ENCODE results near the gene ZNF789.
"Not testable (repeated sequence)": the region's sequence is repeated elsewhere in the genome, so short reads cannot be mapped to it uniquely, and the experiment has no call there.

- TF ChIP-seq, protein P1, sequence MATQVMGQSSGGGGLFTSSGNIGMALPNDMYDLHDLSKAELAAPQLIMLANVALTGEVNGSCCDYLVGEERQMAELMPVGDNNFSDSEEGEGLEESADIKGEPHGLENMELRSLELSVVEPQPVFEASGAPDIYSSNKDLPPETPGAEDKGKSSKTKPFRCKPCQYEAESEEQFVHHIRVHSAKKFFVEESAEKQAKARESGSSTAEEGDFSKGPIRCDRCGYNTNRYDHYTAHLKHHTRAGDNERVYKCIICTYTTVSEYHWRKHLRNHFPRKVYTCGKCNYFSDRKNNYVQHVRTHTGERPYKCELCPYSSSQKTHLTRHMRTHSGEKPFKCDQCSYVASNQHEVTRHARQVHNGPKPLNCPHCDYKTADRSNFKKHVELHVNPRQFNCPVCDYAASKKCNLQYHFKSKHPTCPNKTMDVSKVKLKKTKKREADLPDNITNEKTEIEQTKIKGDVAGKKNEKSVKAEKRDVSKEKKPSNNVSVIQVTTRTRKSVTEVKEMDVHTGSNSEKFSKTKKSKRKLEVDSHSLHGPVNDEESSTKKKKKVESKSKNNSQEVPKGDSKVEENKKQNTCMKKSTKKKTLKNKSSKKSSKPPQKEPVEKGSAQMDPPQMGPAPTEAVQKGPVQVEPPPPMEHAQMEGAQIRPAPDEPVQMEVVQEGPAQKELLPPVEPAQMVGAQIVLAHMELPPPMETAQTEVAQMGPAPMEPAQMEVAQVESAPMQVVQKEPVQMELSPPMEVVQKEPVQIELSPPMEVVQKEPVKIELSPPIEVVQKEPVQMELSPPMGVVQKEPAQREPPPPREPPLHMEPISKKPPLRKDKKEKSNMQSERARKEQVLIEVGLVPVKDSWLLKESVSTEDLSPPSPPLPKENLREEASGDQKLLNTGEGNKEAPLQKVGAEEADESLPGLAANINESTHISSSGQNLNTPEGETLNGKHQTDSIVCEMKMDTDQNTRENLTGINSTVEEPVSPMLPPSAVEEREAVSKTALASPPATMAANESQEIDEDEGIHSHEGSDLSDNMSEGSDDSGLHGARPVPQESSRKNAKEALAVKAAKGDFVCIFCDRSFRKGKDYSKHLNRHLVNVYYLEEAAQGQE (tag by site-specific recombination; IDR thresholded peaks at IDR 0.05) = not testable (repeated sequence)
- TF ChIP-seq ZNF138 (tag by site-specific recombination; IDR thresholded peaks at IDR 0.05; ENCODE audit: borderline replicate concordance); ZNF677 (tag by site-specific recombination; IDR thresholded peaks at IDR 0.05); YY1 (tag by site-specific recombination; IDR thresholded peaks at IDR 0.05); REPIN1 (tag by site-specific recombination; IDR thresholded peaks at IDR 0.05; ENCODE audit: low read depth); ZNF76 (tag by site-specific recombination; IDR thresholded peaks at IDR 0.05; ENCODE audit: borderline replicate concordance, low read depth): not testable (repeated sequence)
- TF ChIP-seq, protein P2, sequence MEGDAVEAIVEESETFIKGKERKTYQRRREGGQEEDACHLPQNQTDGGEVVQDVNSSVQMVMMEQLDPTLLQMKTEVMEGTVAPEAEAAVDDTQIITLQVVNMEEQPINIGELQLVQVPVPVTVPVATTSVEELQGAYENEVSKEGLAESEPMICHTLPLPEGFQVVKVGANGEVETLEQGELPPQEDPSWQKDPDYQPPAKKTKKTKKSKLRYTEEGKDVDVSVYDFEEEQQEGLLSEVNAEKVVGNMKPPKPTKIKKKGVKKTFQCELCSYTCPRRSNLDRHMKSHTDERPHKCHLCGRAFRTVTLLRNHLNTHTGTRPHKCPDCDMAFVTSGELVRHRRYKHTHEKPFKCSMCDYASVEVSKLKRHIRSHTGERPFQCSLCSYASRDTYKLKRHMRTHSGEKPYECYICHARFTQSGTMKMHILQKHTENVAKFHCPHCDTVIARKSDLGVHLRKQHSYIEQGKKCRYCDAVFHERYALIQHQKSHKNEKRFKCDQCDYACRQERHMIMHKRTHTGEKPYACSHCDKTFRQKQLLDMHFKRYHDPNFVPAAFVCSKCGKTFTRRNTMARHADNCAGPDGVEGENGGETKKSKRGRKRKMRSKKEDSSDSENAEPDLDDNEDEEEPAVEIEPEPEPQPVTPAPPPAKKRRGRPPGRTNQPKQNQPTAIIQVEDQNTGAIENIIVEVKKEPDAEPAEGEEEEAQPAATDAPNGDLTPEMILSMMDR (tag by site-specific recombination; IDR thresholded peaks at IDR 0.05) = not testable (repeated sequence)
- TF ChIP-seq, protein P3, sequence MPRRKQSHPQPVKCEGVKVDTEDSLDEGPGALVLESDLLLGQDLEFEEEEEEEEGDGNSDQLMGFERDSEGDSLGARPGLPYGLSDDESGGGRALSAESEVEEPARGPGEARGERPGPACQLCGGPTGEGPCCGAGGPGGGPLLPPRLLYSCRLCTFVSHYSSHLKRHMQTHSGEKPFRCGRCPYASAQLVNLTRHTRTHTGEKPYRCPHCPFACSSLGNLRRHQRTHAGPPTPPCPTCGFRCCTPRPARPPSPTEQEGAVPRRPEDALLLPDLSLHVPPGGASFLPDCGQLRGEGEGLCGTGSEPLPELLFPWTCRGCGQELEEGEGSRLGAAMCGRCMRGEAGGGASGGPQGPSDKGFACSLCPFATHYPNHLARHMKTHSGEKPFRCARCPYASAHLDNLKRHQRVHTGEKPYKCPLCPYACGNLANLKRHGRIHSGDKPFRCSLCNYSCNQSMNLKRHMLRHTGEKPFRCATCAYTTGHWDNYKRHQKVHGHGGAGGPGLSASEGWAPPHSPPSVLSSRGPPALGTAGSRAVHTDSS (tag by site-specific recombination; IDR thresholded peaks at IDR 0.05) = not testable (repeated sequence)
- TF ChIP-seq, protein P4, sequence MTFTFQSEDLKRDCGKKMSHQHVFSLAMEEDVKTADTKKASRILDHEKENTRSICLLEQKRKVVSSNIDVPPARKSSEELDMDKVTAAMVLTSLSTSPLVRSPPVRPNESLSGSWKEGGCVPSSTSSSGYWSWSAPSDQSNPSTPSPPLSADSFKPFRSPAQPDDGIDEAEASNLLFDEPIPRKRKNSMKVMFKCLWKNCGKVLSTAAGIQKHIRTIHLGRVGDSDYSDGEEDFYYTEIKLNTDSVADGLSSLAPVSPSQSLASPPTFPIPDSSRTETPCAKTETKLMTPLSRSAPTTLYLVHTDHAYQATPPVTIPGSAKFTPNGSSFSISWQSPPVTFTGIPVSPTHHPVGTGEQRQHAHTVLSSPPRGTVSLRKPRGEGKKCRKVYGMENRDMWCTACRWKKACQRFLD (tag by site-specific recombination; IDR thresholded peaks at IDR 0.05) = not testable (repeated sequence)
Measured at GRCh38 chr7:99431756-99432540, 40.7 kb upstream of the ZNF789 start.

Measured in HEK293 (cell line).